OCI-LY1 (cell line): ENCODE measurements around the gene TEDC1.

Experiments
- H2AFZ ChIP-seq: fragments of 200-600 bp; sonication (generic), shearing (Covaris generic); 2 replicates; pipeline ENCODE4 v1.6.0; 2014; ENCODE audit warnings: antibody characterized with exemption, mild to moderate bottlenecking, low read length
- H3F3A ChIP-seq: fragments of 200-600 bp; sonication (generic), shearing (Covaris generic); 2 replicates; pipeline ENCODE4 v1.6.0; 2014; ENCODE audit warnings: mild to moderate bottlenecking, antibody characterized with exemption, low read length, moderate library complexity; ENCODE audit not compliant: insufficient read depth
- H3K27ac ChIP-seq: fragments of 200-600 bp; sonication (generic); 2 replicates; pipeline ENCODE4 v1.5.1; 2014; ENCODE audit warnings: low read length, mixed run types, mild to moderate bottlenecking, low read depth; ENCODE audit not compliant: poor library complexity, severe bottlenecking
- H3K27me3 ChIP-seq: fragments of 200-600 bp; sonication (generic); 2 replicates; pipeline ENCODE4 v1.6.0; 2014; ENCODE audit warnings: antibody characterized with exemption, mild to moderate bottlenecking, low read length, moderate library complexity; ENCODE audit not compliant: insufficient read depth
- H3K36me3 ChIP-seq: fragments of 200-600 bp; sonication (generic); 2 replicates; pipeline ENCODE4 v1.6.1; 2014; ENCODE audit warnings: mild to moderate bottlenecking, antibody characterized with exemption, low read length, moderate library complexity, mixed read lengths; ENCODE audit not compliant: insufficient read depth
- H3K4me1 ChIP-seq: fragments of 200-600 bp; sonication (generic); 2 replicates; pipeline ENCODE4 v1.5.1; 2014; ENCODE audit warnings: mild to moderate bottlenecking, low read length, moderate library complexity; ENCODE audit not compliant: insufficient read depth, severe bottlenecking
- H3K4me2 ChIP-seq: fragments of 200-600 bp; sonication (generic), shearing (Covaris generic); 2 replicates; pipeline ENCODE4 v1.6.1; 2014; ENCODE audit warnings: low read length
- H3K4me3 ChIP-seq: fragments of 200-600 bp; sonication (generic); 2 replicates; pipeline ENCODE4 v1.5.1; 2014; ENCODE audit warnings: low read length, low read depth, mild to moderate bottlenecking, mixed read lengths; ENCODE audit not compliant: poor library complexity, severe bottlenecking
- H3K79me2 ChIP-seq: fragments of 200-600 bp; shearing (Covaris generic); 2 replicates; pipeline ENCODE4 v1.6.1; 2016; ENCODE audit warnings: mixed run types, low read length, mixed read lengths; ENCODE audit not compliant: insufficient read depth
- H3K9ac ChIP-seq: fragments of 200-600 bp; sonication (generic), shearing (Covaris generic); 2 replicates; pipeline ENCODE4 v1.6.1; 2014; ENCODE audit warnings: mild to moderate bottlenecking, low read length, mixed read lengths
- H3K9me2 ChIP-seq: fragments of 200-600 bp; sonication (generic), shearing (Covaris generic); 2 replicates; pipeline ENCODE4 v1.6.1; 2014; ENCODE audit warnings: low read depth, mild to moderate bottlenecking, low read length, mixed read lengths
- H3K9me3 ChIP-seq: fragments of 200-600 bp; shearing (Covaris generic); 2 replicates; pipeline ENCODE4 v1.6.1; 2014; ENCODE audit warnings: low read length, mixed read lengths
- H4K20me1 ChIP-seq: fragments of 200-600 bp; sonication (generic), shearing (Covaris generic); 2 replicates; pipeline ENCODE4 v1.6.0; 2016; ENCODE audit warnings: mild to moderate bottlenecking, low read length; ENCODE audit not compliant: insufficient read depth
- CTCF ChIP-seq: fragments of 200-600 bp; sonication (generic), shearing (Covaris generic); IDR thresholded peaks from 2 replicates; pipeline ENCODE4 v1.5.1; 2017; ENCODE audit warnings: mild to moderate bottlenecking, antibody characterized with exemption, low read length, moderate library complexity, mixed read lengths
- EZH2 ChIP-seq: fragments of 200-600 bp; sonication (generic), shearing (Covaris generic); IDR thresholded peaks from 2 replicates; pipeline ENCODE4 v1.8.0; 2017; ENCODE audit warnings: borderline replicate concordance, mixed run types, mild to moderate bottlenecking, antibody characterized with exemption, low read length, moderate library complexity, mixed read lengths

The TEDC1 gene

GRCh38 chr14:105446971-105447370 lies 44.1 kb upstream of the TEDC1 start:
- Histone ChIP-seq H3K36me3 (peaks cover 40% of the 10 kb centered on the region), H3K9ac (no peak overlapping the region), H2AFZ (no peak overlapping the region), H3K9me3 (no peaks in the 10 kb centered on the region), H3K9me2 (no peaks in the 10 kb centered on the region), H3K27me3 (no peaks in the 10 kb centered on the region), H3K4me3 (no peak overlapping the region), H4K20me1 (no peaks in the 10 kb centered on the region), H3F3A (no peaks in the 10 kb centered on the region), H3K4me1 (no peaks in the 10 kb centered on the region), H3K27ac (no peak overlapping the region), H3K4me2 (no peak overlapping the region), H3K79me2 (no peaks in the 10 kb centered on the region)
- TF ChIP-seq EZH2 (no peak), CTCF (no peak)

DNA sequence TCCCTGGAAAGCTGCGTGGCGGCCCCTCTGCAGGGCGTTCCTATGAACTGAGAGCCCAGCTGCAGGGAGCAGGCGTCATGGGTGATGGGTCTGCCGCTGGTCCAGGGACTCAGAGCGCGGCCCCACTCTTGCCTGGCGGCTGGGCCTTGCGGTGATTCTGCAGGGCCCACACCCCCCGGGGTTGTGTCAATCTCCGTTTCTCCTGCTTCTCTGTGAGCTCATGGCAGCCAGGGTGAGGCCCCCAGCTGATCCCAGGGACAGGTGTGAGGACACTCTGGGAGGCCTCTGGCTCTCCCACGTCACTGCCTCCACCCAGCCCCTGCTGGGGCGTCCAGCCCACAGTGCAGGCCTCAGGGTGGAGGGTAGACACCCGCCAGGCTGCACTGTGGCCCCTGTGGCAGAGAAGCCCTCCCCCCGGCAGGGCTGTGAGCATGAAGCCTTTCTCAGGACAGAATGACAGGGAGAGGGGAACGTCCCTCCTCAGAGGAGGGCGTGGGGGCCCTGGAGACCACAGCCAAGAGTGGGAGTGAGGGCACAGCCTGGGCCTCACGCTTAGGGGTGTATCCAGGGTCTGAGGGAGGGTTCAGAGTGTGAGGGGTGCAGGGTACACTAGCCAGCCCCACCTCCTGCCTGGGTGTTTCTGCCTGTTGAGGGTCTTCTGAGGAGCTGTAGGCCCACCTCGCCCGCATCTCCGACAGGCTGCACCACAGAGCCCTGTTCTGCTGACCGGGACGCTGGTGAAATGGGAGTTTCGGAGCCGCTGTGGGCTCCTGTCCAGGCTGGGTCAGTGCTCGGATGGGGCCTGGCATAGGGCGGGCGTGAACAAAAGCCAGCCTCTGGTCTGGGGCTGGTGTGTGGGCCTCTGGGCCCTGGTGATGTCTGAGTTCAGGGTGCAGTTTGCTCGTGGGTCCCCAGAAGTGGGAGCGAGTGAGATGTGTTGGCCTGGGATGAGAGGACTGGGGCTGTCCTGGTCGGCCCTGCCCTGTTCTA lies 43.1 kb upstream of the TEDC1 start:
- Histone ChIP-seq H4K20me1 (no peaks in the 10 kb centered on the region), H3K27ac (no peak overlapping the region), H3K9me3 (no peaks in the 10 kb centered on the region), H3F3A (no peaks in the 10 kb centered on the region), H2AFZ (no peak overlapping the region), H3K9me2 (no peaks in the 10 kb centered on the region), H3K4me2 (no peak overlapping the region), H3K4me3 (no peak overlapping the region), H3K4me1 (no peaks in the 10 kb centered on the region), H3K27me3 (no peaks in the 10 kb centered on the region), H3K79me2 (no peaks in the 10 kb centered on the region), H3K36me3 (peaks cover 40% of the 10 kb centered on the region; the same call in 1 of the 2 replicates), H3K9ac (no peak overlapping the region)
- TF ChIP-seq CTCF (no peak), EZH2 (no peak)

GRCh38 chr14:105448706-105449111 lies 42.3 kb upstream of the TEDC1 start:
- Histone ChIP-seq H3K9ac (no peak overlapping the region), H2AFZ (no peak overlapping the region), H3F3A (no peaks in the 10 kb centered on the region), H3K4me3 (no peak overlapping the region), H4K20me1 (no peaks in the 10 kb centered on the region), H3K9me2 (no peaks in the 10 kb centered on the region), H3K4me1 (no peaks in the 10 kb centered on the region), H3K4me2 (no peak overlapping the region), H3K27ac (no peak overlapping the region), H3K79me2 (no peaks in the 10 kb centered on the region), H3K27me3 (no peaks in the 10 kb centered on the region), H3K9me3 (no peaks in the 10 kb centered on the region), H3K36me3 (peaks cover 44% of the 10 kb centered on the region; the same call in 1 of the 2 replicates)
- no peak for TF ChIP-seq EZH2
- peak; percentile 93 for TF ChIP-seq CTCF
